ENCODE measurements around the gene MPND. TPM values are rescaled to one million over a fixed set of nuclear protein-coding genes. Genes with fewer than 3 reads are reported as not detected.

Gene MPND
- total RNA-seq, 1 donor from 2014 or later, result 42.4 TPM

- Mint-ChIP-seq H3K4me1 (no peaks in the 10 kb centered on the region), H3K4me3 (no peak overlapping the region), H3K27ac (no peak overlapping the region), H3K27me3 (ENCODE audit: low read depth) (no peaks in the 10 kb centered on the region), H3K36me3 (peaks cover 20% of the 10 kb centered on the region), H3K9me3 (peaks cover 17% of the 10 kb centered on the region)
- DNase-seq (ENCODE audit: low spot score in 2 of 2, unreplicated experiment in 2 of 2), result no peak
- TF ChIP-seq CTCF (IDR thresholded peaks at IDR 0.05; ENCODE audit: unreplicated experiment), result no peak
Observed at GRCh38 chr19:4316956-4317355, 26.4 kb upstream of the MPND start.

- no peak overlapping the region for H3K27ac Mint-ChIP-seq
- peaks cover 20% of the 10 kb centered on the region for H3K36me3 Mint-ChIP-seq
Observed at GRCh38 chr19:4318460-4318859, 24.9 kb upstream of the MPND start.

DNA sequence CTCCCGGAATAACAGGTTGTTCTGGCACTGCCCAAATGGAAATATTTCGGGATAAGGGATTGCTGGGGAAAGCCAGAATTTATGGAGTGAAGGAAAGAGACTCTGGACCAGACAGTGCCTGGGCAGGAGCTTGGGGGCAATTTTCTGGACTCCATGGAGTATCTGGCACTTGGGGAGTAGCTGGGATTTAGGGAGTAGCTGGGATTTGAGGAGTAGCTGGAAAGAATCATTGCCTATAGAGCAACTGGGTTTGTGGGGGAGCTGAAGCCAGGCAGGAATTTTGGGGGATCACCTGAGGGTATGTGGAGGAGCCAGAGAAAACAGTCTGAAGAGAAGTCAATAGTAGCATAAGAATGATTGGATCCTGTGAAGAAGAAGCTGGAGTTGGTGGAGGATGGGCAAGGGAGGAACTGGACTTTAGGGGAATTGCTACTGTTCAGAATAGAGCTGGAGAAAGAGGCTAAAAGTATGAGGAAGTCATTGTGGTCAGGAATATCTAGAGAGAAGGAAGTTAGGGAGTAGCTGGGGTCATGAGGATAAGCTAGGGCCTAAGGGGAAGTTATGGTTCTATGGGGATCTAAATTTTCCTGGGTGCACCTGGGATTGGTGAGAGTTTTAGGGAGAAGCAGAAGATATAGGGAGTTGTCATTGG, 24.2 kb upstream of the MPND start:
- peaks cover 17% of the 10 kb centered on the region for H3K9me3 Mint-ChIP-seq
- H3K4me1 Mint-ChIP-seq, result no peaks in the 10 kb centered on the region
- no peaks in the 10 kb centered on the region for H3K27me3 Mint-ChIP-seq (ENCODE audit: low read depth)
- H3K36me3 Mint-ChIP-seq, result peaks cover 23% of the 10 kb centered on the region
- H3K27ac Mint-ChIP-seq, result no peak overlapping the region
- no peak overlapping the region for H3K4me3 Mint-ChIP-seq
- no peak for TF ChIP-seq CTCF (IDR thresholded peaks at IDR 0.05; ENCODE audit: unreplicated experiment)
- no peak for DNase-seq (ENCODE audit: low spot score in 2 of 2, unreplicated experiment in 2 of 2)

More at GRCh38 chr19:4318460-4318859, 24.9 kb upstream of the MPND start:
- Mint-ChIP-seq H3K4me1 (no peaks in the 10 kb centered on the region), H3K9me3 (peaks cover 17% of the 10 kb centered on the region), H3K27me3 (ENCODE audit: low read depth) (no peaks in the 10 kb centered on the region), H3K4me3 (no peak overlapping the region)
- no peak for TF ChIP-seq CTCF (IDR thresholded peaks at IDR 0.05; ENCODE audit: unreplicated experiment)
- DNase-seq (ENCODE audit: low spot score in 2 of 2, unreplicated experiment in 2 of 2), result no peak

DNA sequence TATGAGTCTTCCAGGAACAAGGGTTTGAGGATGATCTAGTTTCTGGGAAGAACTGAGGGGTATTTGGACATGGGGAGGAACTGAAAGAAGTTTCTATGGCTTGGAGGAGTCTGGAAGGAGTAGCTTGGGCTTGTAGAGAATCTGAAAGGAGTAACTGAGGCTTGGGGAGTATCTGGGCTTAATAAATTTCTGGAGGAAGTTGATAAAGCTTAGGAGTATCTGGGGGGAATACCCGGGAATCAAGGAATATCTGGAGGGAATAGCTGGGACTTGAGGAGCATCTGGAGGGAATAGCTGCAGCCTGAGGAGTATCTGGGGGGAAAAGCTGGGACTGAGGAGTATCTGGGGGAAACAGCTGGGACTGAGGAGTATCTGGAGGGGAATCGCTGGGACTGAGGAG, 22.9 kb upstream of the MPND start:
- TF ChIP-seq CTCF (IDR thresholded peaks at IDR 0.05; ENCODE audit: unreplicated experiment), result no peak
- Mint-ChIP-seq H3K4me1 (no peaks in the 10 kb centered on the region), H3K36me3 (peaks cover 24% of the 10 kb centered on the region), H3K4me3 (no peak overlapping the region), H3K9me3 (peaks cover 17% of the 10 kb centered on the region), H3K27me3 (ENCODE audit: low read depth) (no peaks in the 10 kb centered on the region), H3K27ac (no peak overlapping the region)
- no peak for DNase-seq (ENCODE audit: low spot score in 2 of 2, unreplicated experiment in 2 of 2)

DNA sequence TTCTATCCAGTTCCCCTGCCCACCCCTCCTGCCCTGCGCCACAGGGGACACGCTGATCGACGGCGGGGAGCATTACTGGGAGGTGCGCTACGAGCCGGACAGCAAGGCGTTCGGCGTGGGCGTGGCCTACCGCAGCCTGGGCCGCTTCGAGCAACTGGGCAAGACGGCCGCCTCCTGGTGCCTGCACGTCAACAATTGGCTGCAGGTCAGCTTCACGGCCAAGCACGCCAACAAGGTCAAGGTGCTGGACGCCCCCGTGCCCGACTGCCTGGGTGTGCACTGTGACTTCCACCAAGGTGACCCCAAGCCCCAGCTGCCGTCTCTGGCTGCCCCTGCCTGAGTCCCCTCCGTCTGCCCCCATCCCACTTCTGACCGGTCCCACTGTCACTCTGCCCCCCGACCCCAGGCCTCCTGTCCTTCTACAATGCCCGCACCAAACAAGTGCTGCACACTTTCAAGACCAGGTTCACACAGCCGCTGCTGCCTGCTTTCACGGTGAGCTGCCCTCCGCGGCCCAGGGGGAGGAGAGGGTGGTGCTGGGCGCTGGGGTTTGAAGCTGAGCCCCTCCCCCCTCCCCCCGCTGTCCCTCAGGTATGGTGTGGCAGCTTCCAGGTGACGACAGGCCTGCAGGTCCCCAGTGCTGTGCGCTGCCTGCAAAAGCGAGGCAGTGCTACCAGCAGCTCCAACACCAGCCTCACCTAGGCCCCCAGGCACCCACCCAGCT, 20.3 kb upstream of the MPND start:
- H3K9me3 Mint-ChIP-seq, result peaks cover 17% of the 10 kb centered on the region
- H3K4me1 Mint-ChIP-seq, result peaks cover 14% of the 10 kb centered on the region
- no peak overlapping the region for H3K27ac Mint-ChIP-seq
- peaks cover 21% of the 10 kb centered on the region for H3K36me3 Mint-ChIP-seq
- no peak for TF ChIP-seq CTCF (IDR thresholded peaks at IDR 0.05; ENCODE audit: unreplicated experiment)
- H3K27me3 Mint-ChIP-seq (ENCODE audit: low read depth), result peaks cover 8% of the 10 kb centered on the region
- no peak overlapping the region for H3K4me3 Mint-ChIP-seq
- no peak for DNase-seq (ENCODE audit: low spot score in 2 of 2, unreplicated experiment in 2 of 2)

All from mesothelial cell of epicardium (in vitro differentiated cells).